GM23248 (cell line): ENCODE data around the gene GPR162.

Source experiments
- EZH2 ChIP-seq: fragments of 200-600 bp; sonication (generic); IDR thresholded peaks from 2 replicates; pipeline ENCODE4 v1.6.1; 2018; ENCODE audit warnings: antibody characterized with exemption, mild to moderate bottlenecking; ENCODE audit not compliant: insufficient read depth, poor library complexity, severe bottlenecking
- EZH2phosphoT487 ChIP-seq: fragments of 200-600 bp; sonication (generic); IDR thresholded peaks from 2 replicates; pipeline ENCODE4 v1.6.1; 2018; ENCODE audit warnings: antibody characterized with exemption, moderate library complexity, mild to moderate bottlenecking, low read depth; ENCODE audit not compliant: insufficient read depth

GRCh38 chr12:6791931-6792520 lies 29.6 kb upstream of the GPR162 start:
- TF ChIP-seq EZH2phosphoT487 (no peak), EZH2 (no peak)
